ENCODE data around the gene ABAT. TPM values are rescaled to one million over a fixed set of nuclear protein-coding genes. Genes with fewer than 3 reads are reported as not detected.
A peak's percentile ranks its signal among the peaks of the same experiment; 100 is the strongest.
"Not testable (repeated sequence)": the region's sequence is repeated elsewhere in the genome, so short reads cannot be mapped to it uniquely, and the experiment has no call there.

ABAT gene
- total RNA-seq, 1 donor from 2014 or later, result 14.5 TPM

DNA sequence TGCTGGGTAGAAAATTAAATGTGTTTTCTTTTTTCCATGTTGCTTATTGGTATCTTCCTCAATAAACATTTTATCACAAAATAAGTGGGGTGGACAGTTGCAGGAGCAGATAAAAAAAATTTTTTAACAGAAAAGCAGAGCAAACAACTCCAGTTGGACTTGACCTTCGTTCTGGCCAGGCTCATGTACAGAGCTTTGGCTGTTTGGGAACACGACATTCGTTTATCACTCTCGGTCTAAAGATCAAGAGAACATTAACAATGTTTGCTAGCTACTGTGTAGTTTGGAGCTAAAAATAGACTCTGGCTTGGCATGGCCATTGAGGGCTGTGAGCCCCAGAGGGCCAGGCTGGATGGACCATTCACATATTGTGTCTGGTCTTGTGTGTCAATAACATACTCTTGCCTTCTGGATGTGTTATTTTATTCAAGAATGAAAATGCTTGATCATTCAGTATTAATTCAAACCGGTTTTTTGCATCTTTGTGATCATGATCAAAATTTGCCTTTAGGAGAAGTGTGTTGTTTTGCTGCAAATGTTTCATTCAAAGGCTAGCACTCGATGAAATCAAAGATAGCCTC lies 66.4 kb downstream of the ABAT start:
- no peak for DNase-seq
- TF ChIP-seq, protein P1, sequence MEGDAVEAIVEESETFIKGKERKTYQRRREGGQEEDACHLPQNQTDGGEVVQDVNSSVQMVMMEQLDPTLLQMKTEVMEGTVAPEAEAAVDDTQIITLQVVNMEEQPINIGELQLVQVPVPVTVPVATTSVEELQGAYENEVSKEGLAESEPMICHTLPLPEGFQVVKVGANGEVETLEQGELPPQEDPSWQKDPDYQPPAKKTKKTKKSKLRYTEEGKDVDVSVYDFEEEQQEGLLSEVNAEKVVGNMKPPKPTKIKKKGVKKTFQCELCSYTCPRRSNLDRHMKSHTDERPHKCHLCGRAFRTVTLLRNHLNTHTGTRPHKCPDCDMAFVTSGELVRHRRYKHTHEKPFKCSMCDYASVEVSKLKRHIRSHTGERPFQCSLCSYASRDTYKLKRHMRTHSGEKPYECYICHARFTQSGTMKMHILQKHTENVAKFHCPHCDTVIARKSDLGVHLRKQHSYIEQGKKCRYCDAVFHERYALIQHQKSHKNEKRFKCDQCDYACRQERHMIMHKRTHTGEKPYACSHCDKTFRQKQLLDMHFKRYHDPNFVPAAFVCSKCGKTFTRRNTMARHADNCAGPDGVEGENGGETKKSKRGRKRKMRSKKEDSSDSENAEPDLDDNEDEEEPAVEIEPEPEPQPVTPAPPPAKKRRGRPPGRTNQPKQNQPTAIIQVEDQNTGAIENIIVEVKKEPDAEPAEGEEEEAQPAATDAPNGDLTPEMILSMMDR (IDR thresholded peaks at IDR 0.05; ENCODE audit: borderline replicate concordance), result no peak
- intact Hi-C loops (cut with micrococcal nuclease), result no loop called here
- Histone ChIP-seq H3K9me3 (replicated peaks) (peaks cover 6% of the 10 kb centered on the region), H3K4me3 (no peak overlapping the region), H3K4me1 (peaks cover 25% of the 10 kb centered on the region), H3K36me3 (no peaks in the 10 kb centered on the region), H3K27ac (replicated peaks) (peak overlapping the region; percentile 74), H3K27me3 (ENCODE audit: low read depth) (no peaks in the 10 kb centered on the region)

DNA sequence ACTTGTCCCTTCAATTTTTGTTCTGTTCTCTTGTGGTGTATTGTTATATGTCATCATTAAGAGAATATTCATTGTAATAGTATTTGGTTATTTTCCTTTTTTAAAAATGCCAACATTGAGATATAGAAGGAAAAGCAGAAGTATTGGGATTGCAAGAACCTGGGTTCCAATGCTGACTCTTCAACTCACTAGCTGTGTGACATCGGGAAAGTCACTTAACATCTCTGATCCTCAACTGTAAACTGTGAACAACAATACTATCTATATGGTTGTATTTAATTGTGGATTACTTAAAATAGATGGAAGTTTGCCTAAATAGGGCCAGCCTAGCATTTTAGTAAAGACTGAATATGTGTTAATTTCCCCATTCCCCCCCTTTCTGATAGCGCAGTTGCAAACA lies 67.2 kb downstream of the ABAT start:
- no peak overlapping the region for H3K4me3 ChIP-seq
- no peak for DNase-seq
- TF ChIP-seq, protein P1 (IDR thresholded peaks at IDR 0.05; ENCODE audit: borderline replicate concordance), result no peak
- H3K36me3 ChIP-seq, result no peaks in the 10 kb centered on the region
- H3K4me1 ChIP-seq, result peaks cover 25% of the 10 kb centered on the region
- H3K27ac ChIP-seq (replicated peaks), result peak overlapping the region; percentile 74
- H3K9me3 ChIP-seq (replicated peaks), result peaks cover 6% of the 10 kb centered on the region
- H3K27me3 ChIP-seq (ENCODE audit: low read depth), result no peaks in the 10 kb centered on the region
- intact Hi-C loops (cut with micrococcal nuclease), result no loop called here

DNA sequence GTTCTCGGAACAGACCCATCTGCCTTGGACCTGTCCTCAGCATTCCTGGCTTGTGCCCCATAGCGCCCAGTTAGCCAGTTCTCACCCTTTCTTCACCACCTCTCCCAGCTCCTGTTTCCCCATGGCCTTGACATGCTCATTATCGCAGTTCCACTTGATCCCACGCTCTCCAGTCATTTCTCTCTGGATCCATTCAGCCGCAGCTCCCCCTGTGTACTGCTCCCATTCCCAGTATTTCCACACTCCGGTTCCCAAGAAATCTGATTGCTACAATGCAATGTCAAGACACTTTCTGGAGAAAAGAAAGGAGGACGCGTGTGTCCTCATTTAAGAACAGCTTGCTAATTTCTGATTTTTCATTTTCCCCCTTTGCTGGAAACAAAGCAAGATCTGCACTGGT lies 67.7 kb downstream of the ABAT start:
- Histone ChIP-seq H3K4me3 (no peak overlapping the region), H3K27ac (replicated peaks) (peak overlapping the region; percentile 74), H3K9me3 (replicated peaks) (peaks cover 6% of the 10 kb centered on the region), H3K36me3 (no peaks in the 10 kb centered on the region), H3K27me3 (ENCODE audit: low read depth) (no peaks in the 10 kb centered on the region), H3K4me1 (peaks cover 25% of the 10 kb centered on the region)
- TF ChIP-seq, protein P1 (IDR thresholded peaks at IDR 0.05; ENCODE audit: borderline replicate concordance), result no peak
- DNase-seq, result no peak
- intact Hi-C loops (cut with micrococcal nuclease), result no loop called here

DNA sequence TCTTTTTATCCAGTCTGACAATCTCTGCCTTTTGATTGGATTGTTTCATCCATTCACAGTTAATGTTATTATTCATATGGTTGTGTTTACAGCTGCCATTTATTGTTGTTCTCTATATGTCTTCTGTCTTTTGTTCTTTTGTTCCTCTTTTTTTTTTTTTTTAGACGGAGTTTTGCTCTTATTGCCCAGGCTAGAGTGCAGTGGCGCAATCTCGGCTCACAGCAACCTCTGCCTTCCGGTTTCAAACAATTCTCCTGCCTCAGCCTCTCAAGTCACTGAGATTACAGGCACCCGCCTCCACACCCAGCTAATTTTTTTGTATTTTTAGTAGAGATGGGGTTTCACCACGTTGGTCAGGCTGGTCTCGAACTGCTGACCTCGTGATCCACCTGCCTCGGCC lies 74.5 kb downstream of the ABAT start:
- H3K9me3 ChIP-seq (replicated peaks); intact Hi-C loops (cut with micrococcal nuclease); H3K36me3 ChIP-seq; H3K27me3 ChIP-seq (ENCODE audit: low read depth); H3K27ac ChIP-seq (replicated peaks); DNase-seq; H3K4me3 ChIP-seq: not testable (repeated sequence)
- H3K4me1 ChIP-seq, result peaks cover 11% of the 10 kb centered on the region

DNA sequence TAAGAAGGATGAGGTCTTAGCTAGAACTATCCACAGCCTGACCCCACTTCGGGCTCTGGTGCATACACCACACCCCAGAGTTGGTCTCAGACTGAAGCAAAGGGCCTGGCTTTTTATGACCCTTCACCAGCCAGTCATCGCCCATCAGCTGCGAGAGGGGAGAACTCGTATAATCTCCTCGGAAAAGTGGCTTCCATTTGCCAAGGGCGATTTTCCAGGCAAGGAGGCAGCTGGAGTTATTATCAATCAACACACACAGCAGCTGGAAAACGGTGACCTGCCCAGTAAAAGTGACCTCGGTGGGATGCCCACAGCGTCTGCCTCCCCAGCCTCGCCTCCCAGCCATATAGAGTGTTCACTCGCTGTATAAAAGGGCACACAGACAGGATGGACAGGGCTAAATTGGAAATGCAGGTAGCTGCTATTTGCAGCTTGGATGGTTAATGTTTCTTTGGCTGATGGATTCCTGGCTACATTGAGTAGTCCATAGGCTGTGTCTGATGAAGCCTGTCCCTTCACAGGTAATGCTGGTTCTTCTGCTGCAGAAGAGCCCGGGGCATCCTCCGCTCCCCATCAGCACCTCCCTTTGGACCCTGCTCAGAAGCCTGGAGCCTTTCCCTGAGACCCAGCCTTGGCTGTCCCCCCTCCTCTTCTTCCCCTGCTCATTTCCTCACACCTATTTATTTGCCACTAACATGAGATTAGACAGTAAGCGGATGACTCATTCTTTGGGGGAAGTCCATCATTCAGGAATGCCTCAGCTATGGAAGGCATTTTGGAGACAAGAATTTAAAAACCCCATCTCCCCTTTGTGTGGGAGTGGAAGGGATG lies 77.3 kb downstream of the ABAT start:
- H3K4me1 ChIP-seq, result peaks cover 11% of the 10 kb centered on the region
- no peak overlapping the region for H3K4me3 ChIP-seq
- no peaks in the 10 kb centered on the region for H3K9me3 ChIP-seq (replicated peaks)
- no peaks in the 10 kb centered on the region for H3K27me3 ChIP-seq (ENCODE audit: low read depth)
- H3K27ac ChIP-seq (replicated peaks), result no peak overlapping the region
- DNase-seq, result no peak
- intact Hi-C loops (cut with micrococcal nuclease), result no loop called here
- H3K36me3 ChIP-seq, result peaks cover 4% of the 10 kb centered on the region
- TF ChIP-seq, protein P1 (IDR thresholded peaks at IDR 0.05; ENCODE audit: borderline replicate concordance), result no peak

DNA sequence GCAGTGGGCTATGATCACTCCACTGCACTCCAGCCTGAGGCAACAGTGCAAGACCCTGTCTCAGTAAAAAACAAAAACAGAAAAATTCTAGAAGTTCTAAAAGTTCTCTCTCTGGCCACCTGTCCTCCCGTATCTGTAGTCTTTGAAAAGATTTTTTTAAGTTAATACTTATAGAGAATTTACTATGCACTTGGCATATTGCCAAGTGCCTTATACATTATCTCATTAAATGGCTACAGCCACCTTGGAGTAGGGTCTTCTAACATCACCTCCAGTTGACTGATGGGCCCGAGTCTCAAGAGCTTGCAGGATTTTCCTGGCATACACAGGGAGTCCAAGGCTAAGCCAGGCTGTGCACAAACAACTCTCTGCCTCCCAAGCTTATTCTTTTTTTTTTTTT lies 78.3 kb downstream of the ABAT start:
- DNase-seq, result no peak
- intact Hi-C loops (cut with micrococcal nuclease), result no loop called here
- H3K4me3 ChIP-seq, result no peak overlapping the region

More for the DNA sequence above, 78.3 kb downstream of the ABAT start:
- no peaks in the 10 kb centered on the region for H3K27me3 ChIP-seq (ENCODE audit: low read depth)
- TF ChIP-seq, protein P1 (IDR thresholded peaks at IDR 0.05; ENCODE audit: borderline replicate concordance), result no peak
- peaks cover 11% of the 10 kb centered on the region for H3K4me1 ChIP-seq
- peaks cover 4% of the 10 kb centered on the region for H3K36me3 ChIP-seq
- no peaks in the 10 kb centered on the region for H3K9me3 ChIP-seq (replicated peaks)
- H3K27ac ChIP-seq (replicated peaks), result no peak overlapping the region
